DOHH2 (cell line): Measurements from ENCODE around the gene UCHL3.

ENCODE experiments used
- H3F3A ChIP-seq: fragments of 200-600 bp; sonication (generic), shearing (Covaris generic); 2 replicates; pipeline ENCODE4 v1.6.0; 2016; ENCODE audit warnings: antibody characterized with exemption, mild to moderate bottlenecking; ENCODE audit not compliant: control insufficient read depth, insufficient read depth
- H3K27ac ChIP-seq: fragments of 200-600 bp; sonication (generic); 2 replicates; pipeline ENCODE4 v1.5.1; 2014; ENCODE audit warnings: low read depth, mild to moderate bottlenecking, low read length, moderate library complexity
- H3K27me3 ChIP-seq: fragments of 200-600 bp; sonication (generic); 2 replicates; pipeline ENCODE4 v1.6.1; 2014; ENCODE audit warnings: mild to moderate bottlenecking, low read length, mixed read lengths; ENCODE audit not compliant: control insufficient read depth
- H3K36me3 ChIP-seq: fragments of 200-600 bp; sonication (generic); 2 replicates; pipeline ENCODE4 v1.6.1; 2014; ENCODE audit warnings: mild to moderate bottlenecking, low read length, moderate library complexity, mixed read lengths; ENCODE audit not compliant: control insufficient read depth
- H3K4me1 ChIP-seq: fragments of 200-600 bp; sonication (generic); 2 replicates; pipeline ENCODE4 v1.6.1; 2014; ENCODE audit warnings: mild to moderate bottlenecking, low read length, mixed read lengths; ENCODE audit not compliant: control insufficient read depth
- H3K4me2 ChIP-seq: fragments of 200-600 bp; sonication (generic); 2 replicates; pipeline ENCODE4 v1.6.0; 2014; ENCODE audit warnings: mild to moderate bottlenecking, low read length, moderate library complexity
- H3K4me3 ChIP-seq: fragments of 200-600 bp; sonication (generic); 2 replicates; pipeline ENCODE4 v1.5.1; 2014; ENCODE audit warnings: mild to moderate bottlenecking, low read length, mixed read lengths
- H3K79me2 ChIP-seq: fragments of 200-600 bp; sonication (generic); 2 replicates; pipeline ENCODE4 v1.6.1; 2014; ENCODE audit warnings: mild to moderate bottlenecking, low read length, mixed read lengths; ENCODE audit not compliant: control insufficient read depth
- H3K9me2 ChIP-seq: fragments of 200-600 bp; sonication (generic); replicated peaks from 2 replicates; pipeline ENCODE4 v1.6.1; 2014; ENCODE audit warnings: mild to moderate bottlenecking, low read length, mixed read lengths; ENCODE audit not compliant: control insufficient read depth
- H3K9me3 ChIP-seq: fragments of 200-600 bp; sonication (generic); 2 replicates; pipeline ENCODE4 v1.6.1; 2014; ENCODE audit warnings: antibody characterized with exemption, low read length, mixed read lengths; ENCODE audit not compliant: control insufficient read depth, insufficient read depth
- H4K20me1 ChIP-seq: fragments of 200-600 bp; sonication (generic); 2 replicates; pipeline ENCODE4 v1.6.0; 2014; ENCODE audit warnings: low read depth, mild to moderate bottlenecking, antibody characterized with exemption, low read length, moderate library complexity; ENCODE audit not compliant: control insufficient read depth, insufficient read depth
- CTCF ChIP-seq: fragments of 200-600 bp; sonication (generic); IDR thresholded peaks from one replicate; pipeline ENCODE4 v1.5.1; 2014; ENCODE audit warnings: antibody characterized with exemption, mild to moderate bottlenecking, low read depth, low read length; ENCODE audit not compliant: poor library complexity, severe bottlenecking
- EZH2phosphoT487 ChIP-seq: fragments of 200-600 bp; sonication (generic); IDR thresholded peaks from 2 replicates; pipeline ENCODE4 v1.6.1; 2017; ENCODE audit warnings: borderline replicate concordance, mild to moderate bottlenecking, antibody characterized with exemption, low read length, moderate library complexity, mixed read lengths

The UCHL3 gene

GRCh38 chr13:75533861-75534260 is 15.7 kb upstream of the UCHL3 start:
- peaks cover 21% of the 10 kb centered on the region for H3K36me3 ChIP-seq
- no peaks in the 10 kb centered on the region for H3F3A ChIP-seq
- H3K9me3 ChIP-seq, result no peaks in the 10 kb centered on the region
- no peaks in the 10 kb centered on the region for H4K20me1 ChIP-seq
- peaks cover 21% of the 10 kb centered on the region for H3K79me2 ChIP-seq
- no peaks in the 10 kb centered on the region for H3K27me3 ChIP-seq
- no peak overlapping the region for H3K27ac ChIP-seq
- H3K4me2 ChIP-seq, result no peak overlapping the region
- H3K4me3 ChIP-seq, result no peak overlapping the region
- TF ChIP-seq CTCF, result no peak
- no peak for TF ChIP-seq EZH2phosphoT487
- H3K4me1 ChIP-seq, result peaks cover 18% of the 10 kb centered on the region
- no peaks in the 10 kb centered on the region for H3K9me2 ChIP-seq

GRCh38 chr13:75537401-75538365 is 11.9 kb upstream of the UCHL3 start, which contains the start of gene COMMD6:
COMMD6 (minus strand) TSS chr13:75537841; CDS start chr13:75537805, 36 bp downstream.
- H3K4me2 ChIP-seq, result peak within 1 kb of the TSS; percentile 96
- no peaks in the 10 kb centered on the region for H3F3A ChIP-seq
- H3K79me2 ChIP-seq, result peaks cover 21% of the 10 kb centered on the region
- peak within 1 kb of the TSS; percentile 94 for H3K4me3 ChIP-seq
- H3K9me2 ChIP-seq, result no peaks in the 10 kb centered on the region
- no peak for TF ChIP-seq CTCF
- TF ChIP-seq EZH2phosphoT487, result no peak
- no peaks in the 10 kb centered on the region for H3K27me3 ChIP-seq
- peak within 1 kb of the TSS; percentile 1; the same call in 1 of the 2 replicates for H3K27ac ChIP-seq
- peaks cover 14% of the 10 kb centered on the region; the same call in 1 of the 2 replicates for H3K36me3 ChIP-seq
- no peaks in the 10 kb centered on the region for H4K20me1 ChIP-seq
- peaks cover 18% of the 10 kb centered on the region for H3K4me1 ChIP-seq
- no peaks in the 10 kb centered on the region for H3K9me3 ChIP-seq

GRCh38 chr13:75541287-75541686 is 8.3 kb upstream of the UCHL3 start:
- H3K4me2 ChIP-seq, result no peak overlapping the region
- peaks cover 13% of the 10 kb centered on the region for H3K79me2 ChIP-seq
- no peaks in the 10 kb centered on the region for H3K27me3 ChIP-seq
- no peaks in the 10 kb centered on the region for H3K9me3 ChIP-seq
- no peak overlapping the region for H3K27ac ChIP-seq
- no peaks in the 10 kb centered on the region for H3K9me2 ChIP-seq
- no peaks in the 10 kb centered on the region for H4K20me1 ChIP-seq
- H3K4me1 ChIP-seq, result peaks cover 15% of the 10 kb centered on the region
- no peaks in the 10 kb centered on the region for H3K36me3 ChIP-seq
- H3F3A ChIP-seq, result no peaks in the 10 kb centered on the region
- H3K4me3 ChIP-seq, result no peak overlapping the region
- no peak for TF ChIP-seq CTCF
- no peak for TF ChIP-seq EZH2phosphoT487
